GM18526 (cell line): ENCODE data around the gene FARP1.

Source experiments
- POLR2A ChIP-seq: IDR thresholded peaks from 3 replicates; pipeline ENCODE4 v1.6.1; 2011; ENCODE audit not compliant: insufficient read length; ENCODE audit errors: extremely low read depth

FARP1 gene

DNA sequence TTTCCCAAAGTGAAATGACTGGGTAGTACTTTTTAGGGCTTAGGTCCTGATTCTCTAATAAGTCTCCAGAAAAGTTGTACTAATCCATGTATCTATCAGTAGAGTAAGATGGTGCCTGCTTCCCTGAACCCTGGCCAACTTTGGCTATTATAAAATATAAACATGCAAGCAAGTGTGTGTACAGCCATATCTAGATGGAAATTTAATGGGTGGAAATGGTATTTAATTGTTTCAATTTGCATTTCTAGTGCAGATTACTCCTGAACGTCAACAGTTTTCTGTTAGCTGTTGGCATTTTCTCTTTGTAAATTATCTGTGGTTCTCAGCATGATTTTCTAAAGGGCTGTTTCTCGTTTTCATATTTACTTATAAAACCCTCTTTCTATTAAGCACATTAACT is 221.3 kb downstream of the FARP1 start:
- TF ChIP-seq POLR2A: no peak

DNA sequence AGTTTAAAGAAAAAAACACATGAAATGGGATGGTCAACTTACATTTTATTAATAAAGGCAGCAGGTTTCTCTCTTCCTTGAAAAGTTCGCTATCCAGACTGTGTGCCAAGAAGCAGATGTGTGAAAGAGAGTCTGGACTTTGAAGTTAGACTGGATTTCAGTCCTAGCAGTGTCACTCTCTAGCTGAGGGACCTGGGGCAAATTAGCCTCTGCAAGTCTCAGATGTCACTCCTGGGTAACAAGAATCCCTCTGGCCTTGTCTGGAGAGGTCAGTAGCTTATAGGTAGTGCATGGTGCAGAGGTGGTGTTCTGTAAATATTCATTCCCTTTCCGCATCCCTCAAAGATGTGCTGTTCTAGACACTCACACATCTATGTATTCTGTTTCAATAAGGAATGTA is 221.8 kb downstream of the FARP1 start:
- no peak for TF ChIP-seq POLR2A

DNA sequence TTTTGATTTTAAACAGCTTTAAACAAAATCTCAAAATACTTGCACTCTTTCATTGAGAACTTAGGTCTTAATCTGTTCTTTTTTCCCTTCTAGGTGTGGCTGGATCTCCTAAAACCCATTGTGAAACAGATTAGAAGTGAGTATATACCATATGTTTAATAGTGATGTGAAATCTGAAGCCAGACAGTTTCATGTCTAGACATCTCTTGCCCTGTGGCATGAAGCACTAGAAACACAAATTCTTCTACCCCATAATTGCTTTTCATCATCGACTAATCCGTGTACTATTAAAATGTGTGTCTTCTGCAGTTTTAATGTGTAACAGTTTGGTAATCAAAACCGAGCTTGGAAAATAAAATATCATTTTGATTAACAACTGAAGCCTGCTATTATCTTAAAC is 222.4 kb downstream of the FARP1 start:
- TF ChIP-seq POLR2A: no peak

DNA sequence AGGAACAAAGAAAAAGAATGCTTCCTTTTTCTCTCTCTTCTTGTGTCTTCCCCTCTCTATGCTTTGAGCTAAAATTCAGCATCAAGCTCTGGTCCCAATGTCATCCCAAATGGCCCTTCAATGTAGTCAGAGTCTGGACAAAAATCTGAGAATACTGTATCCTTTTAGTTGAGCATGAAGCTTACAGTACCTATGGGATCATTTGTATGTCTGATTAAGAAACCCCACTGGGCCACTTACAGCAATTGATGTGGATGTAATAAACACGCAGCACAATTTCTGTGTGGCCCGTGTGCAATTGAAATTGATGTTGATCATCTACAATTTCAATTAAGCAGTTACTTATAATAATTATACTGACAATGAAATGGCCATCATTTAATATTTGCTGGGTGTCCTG is 223.1 kb downstream of the FARP1 start:
- TF ChIP-seq POLR2A: no peak

- no peak for TF ChIP-seq POLR2A
These were observed 223.5 kb downstream of the FARP1 start for GRCh38 chr13:98366443-98366842.

GRCh38 chr13:98366959-98367358 is 224.1 kb downstream of the FARP1 start:
- no peak for TF ChIP-seq POLR2A

DNA sequence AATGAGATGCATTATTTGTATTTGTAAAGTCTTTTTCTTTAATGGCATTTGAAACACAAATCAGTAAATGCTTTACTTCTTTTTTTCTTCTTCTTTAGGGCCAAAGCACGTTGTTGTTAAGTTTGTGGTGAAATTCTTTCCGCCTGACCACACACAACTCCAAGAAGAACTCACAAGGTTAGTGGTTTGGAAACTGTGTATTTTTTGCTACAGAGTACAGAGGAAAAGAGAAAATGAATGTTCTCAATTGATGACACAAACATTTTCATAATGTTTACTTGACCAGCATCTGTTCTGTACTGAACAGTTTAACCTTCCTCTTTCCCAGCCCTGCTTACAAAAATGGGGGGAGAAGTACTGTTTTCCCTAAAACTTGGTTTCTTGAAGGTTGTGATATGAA is 225.1 kb downstream of the FARP1 start:
- no peak for TF ChIP-seq POLR2A

DNA sequence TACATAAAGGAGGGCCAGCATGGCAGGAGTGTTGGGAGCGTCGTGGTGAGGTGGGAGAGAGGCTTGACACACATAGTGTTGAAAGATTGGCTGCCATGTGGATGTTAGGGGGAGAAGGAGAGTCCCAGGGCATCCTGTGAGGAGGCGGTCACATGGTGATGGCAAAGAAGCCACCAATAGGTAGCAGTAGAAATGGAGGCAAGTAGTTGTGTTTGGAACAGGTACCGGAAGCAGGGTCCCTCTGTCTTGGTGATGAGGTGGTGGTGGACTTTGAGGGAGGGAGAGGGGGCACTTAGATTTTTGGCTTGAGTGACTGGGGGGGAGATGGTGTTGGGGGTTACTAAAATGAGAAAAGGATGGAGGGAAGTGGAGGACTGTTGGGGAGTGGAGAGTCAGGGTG is 227.4 kb downstream of the FARP1 start:
- no peak for TF ChIP-seq POLR2A

DNA sequence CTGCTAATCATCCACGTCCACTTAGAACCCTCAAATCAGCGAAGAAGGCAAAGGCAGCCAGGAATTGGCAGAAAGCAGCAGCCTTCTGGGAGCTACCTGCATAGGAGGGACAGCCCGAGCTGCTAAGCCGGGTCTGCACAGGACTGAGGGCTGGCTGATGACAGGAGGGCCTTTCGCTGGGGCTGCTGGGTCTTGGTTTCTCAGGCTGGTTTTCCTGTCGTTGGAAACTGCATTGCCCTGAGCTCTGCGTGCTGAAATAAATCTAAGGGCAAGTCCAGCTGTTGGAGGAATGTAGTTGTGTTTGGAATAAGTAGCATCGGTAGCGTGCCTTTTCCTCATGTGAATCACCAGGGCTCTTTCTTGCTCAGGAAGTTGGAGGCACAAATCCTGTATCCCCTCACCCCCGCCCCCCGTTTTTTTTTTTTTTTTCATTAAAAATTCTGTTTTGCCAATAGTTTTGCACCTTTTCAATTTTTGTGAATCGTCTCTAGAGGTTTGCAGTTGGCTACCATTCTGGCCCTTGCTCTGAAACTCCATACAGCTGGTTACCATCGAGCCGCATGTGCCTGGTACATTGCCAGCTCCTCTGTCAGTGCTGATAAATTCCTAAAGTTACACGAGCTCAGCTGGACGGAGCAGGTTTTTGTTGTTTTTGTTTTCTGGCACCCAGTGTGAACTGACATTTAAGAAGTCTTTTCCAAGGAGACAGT is 228.1 kb downstream of the FARP1 start:
- TF ChIP-seq POLR2A: no peak

DNA sequence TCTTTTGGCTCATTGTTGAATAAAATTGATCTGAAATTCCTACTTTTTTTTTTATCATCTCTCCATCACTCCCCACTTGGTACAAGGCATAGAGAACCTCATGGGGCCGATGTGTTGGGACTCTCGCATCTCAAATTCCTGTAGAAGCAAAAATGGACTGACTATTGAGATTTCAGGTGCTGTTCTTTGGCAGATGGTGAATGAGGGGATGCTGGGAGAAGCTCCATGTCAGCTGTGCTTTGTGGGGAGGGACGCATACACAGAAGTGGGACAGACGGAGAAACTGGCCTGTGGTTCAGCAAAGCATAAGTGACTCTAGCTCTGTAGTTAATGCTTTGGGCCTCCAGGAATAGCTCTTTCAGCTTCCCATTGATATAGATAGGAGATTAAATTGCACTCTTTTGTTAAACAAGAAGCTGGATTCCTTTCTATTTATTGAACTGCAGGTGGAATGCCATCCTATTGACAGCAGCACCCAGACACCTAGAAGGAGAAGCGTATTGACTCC is 228.7 kb downstream of the FARP1 start:
- TF ChIP-seq POLR2A: no peak

DNA sequence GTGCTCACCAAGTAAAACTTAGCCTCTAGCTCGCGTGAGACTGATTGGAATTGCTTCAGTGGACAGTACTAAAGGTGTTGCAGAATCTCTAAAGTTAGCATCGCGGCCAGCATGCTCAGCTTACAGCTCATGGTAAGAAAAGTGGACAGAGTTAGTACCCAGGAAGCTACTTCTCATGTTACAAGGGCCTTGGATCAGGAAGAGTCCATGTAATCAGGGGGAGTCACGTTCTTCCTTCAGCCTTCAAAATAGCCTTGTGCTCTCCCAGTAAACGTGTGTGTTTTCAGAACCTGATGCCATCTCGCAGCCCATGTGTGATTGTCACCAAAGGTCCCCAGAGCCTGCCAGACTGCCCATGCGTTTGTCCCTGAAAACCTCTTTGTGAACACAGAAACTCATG is 230.0 kb downstream of the FARP1 start:
- TF ChIP-seq POLR2A: no peak

DNA sequence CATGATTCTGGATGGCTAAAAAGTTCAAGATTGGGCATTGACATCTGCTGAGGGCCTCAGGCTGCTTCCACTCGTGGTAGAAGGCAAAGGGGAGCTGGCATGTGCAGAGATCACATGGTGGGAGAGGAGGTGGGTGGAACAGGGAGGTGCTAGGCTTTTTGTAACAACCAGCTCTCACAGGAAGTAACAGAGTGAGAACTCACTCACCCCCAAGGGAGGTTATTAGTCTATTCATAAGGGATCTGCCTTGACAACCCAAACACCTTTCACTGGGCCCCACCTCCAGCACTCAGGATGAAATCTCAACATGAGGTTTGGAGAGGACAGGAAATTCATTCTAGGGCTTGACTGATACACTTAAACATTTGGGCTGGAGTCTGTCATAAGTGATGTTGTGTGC is 231.9 kb downstream of the FARP1 start:
- TF ChIP-seq POLR2A: no peak

DNA sequence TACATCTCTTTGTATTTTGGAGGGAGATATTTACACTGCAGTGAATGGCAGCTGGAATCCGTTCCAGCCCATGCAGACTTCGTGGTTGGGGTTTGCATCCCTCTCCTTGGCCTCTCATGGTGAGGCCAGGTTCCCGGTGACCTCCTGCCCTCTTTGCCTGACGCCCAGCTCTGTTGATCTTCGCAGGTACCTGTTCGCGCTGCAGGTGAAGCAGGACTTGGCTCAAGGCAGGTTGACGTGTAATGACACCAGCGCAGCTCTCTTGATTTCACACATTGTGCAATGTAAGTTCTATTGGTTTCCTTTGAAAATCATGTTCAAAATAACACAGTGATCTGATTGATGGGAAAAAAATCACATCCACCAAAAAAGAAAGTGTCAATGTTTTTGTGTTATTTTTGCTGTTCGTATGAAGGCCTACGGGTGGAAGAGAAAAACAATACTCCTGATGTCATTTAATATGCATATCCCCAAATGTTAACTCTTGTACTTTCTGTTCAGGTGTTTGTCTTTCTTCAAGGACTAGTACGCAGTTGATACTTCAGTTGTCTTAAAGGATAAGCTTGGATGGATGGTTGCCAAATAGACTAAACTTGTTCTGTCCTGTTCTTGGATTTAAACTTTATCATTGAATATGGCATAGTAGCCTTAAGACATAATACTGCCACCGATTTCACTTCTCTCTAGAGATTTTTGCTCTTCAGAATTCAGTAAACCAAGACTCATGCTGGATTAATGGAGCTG is 234.9 kb downstream of the FARP1 start:
- no peak for TF ChIP-seq POLR2A

- no peak for TF ChIP-seq POLR2A
These were observed 241.8 kb downstream of the FARP1 start for GRCh38 chr13:98384739-98385138.

DNA sequence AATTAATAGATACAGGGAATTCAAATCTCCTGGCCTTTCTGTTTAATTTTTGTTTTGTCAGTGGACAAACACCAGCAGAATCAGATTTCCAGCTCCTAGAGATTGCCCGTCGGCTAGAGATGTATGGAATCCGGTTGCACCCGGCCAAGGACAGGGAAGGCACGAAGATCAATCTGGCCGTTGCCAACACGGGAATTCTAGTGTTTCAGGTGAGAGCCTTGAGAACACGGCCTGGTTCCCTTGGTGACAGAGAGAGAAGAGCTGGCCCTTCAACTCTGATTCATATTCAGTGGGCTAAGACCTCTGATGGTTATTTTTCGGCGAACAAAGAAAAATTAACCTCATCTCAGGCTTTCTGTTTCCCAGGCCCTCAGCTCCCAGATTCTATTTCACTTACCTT is 242.7 kb downstream of the FARP1 start:
- no peak for TF ChIP-seq POLR2A

- no peak for TF ChIP-seq POLR2A
These were observed 243.7 kb downstream of the FARP1 start for GRCh38 chr13:98386637-98387036.

GRCh38 chr13:98389319-98389718 is 246.4 kb downstream of the FARP1 start:
- no peak for TF ChIP-seq POLR2A

DNA sequence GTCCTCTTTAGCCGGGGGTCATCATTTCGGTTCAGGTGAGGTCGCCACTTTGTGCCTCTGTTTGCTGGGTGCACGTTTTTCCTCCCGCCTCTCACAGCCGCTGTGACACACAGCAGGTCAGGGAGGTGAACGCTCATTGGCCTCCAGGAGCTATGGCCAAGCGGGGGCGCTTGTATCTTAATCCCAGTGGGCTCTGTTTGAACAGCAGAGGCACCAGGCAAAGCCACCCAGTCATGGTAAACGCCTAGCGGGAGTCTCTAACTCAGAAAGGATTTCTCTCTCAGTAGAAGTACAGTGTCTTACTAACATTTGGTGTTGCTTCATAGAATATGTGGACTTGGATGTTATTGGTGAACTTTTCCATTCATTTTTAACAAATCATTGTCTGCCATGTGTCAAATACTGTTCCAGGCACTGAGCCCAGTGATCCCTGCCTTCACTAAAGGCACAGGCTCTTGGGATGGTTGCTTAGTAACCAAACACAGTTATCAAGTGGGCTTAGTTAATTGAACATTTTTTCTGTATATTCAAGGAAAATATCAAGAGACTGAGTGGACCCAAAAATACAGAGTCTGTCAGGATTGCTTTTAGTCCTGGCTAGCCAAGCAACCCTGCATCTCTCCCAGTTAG is 247.3 kb downstream of the FARP1 start:
- no peak for TF ChIP-seq POLR2A
